ENCODE data around the gene ACOX1.

The ACOX1 gene

GRCh38 chr17:76022973-76023899 is 44.3 kb upstream of the ACOX1 start:
- no peaks in the 10 kb centered on the region for H3K36me3 ChIP-seq (ENCODE audit: control insufficient read depth in 2 of 2, insufficient read depth in 1 of 2, low read length in 2 of 2)
- peak; percentile 55; the same call in 1 of the 2 replicates for TF ChIP-seq ZNF600 (tag by site-specific recombination; IDR thresholded peaks at IDR 0.05)
- TF ChIP-seq KLF1 (tag by site-specific recombination; IDR thresholded peaks at IDR 0.05): no peak
- no peak overlapping the region for H3K27ac ChIP-seq (ENCODE audit: extremely low read depth, low read depth, low read length)
- H3K9me3 ChIP-seq (ENCODE audit: control insufficient read depth, insufficient read depth, low read depth, low read length): no peaks in the 10 kb centered on the region
- ChIA-PET CTCF (interaction anchor here (0.9 to 1.4 kb wide), 3 partner anchors 9 to 23 kb away, joined by 3 to 4 read pairs (median 3); no protein-coding TSS in a partner anchor), POLR2A (interaction anchor here (2.3 kb wide), 1 partner anchor 18 kb away, joined by 5 read pairs; no protein-coding TSS in a partner anchor)
- H3K4me1 ChIP-seq (ENCODE audit: control insufficient read depth, insufficient read depth, low read length): 0 out of 2 replicates have a peak, but pooled peaks cover 2% of the 10 kb centered on the region
- no peak overlapping the region for H3K4me3 ChIP-seq (ENCODE audit: low read depth, low read length)

GRCh38 chr17:76022285-76022684 is 43.3 kb upstream of the ACOX1 start:
- Histone ChIP-seq H3K4me1 (ENCODE audit: control insufficient read depth, insufficient read depth, low read length) (no peaks in the 10 kb centered on the region), H3K4me3 (ENCODE audit: low read depth, low read length) (no peak overlapping the region), H3K9me3 (ENCODE audit: control insufficient read depth, insufficient read depth, low read depth, low read length) (no peaks in the 10 kb centered on the region), H3K27ac (ENCODE audit: extremely low read depth, low read depth, low read length) (no peak overlapping the region), H3K36me3 (ENCODE audit: control insufficient read depth in 2 of 2, insufficient read depth in 1 of 2, low read length in 2 of 2) (no peaks in the 10 kb centered on the region)
- ChIA-PET CTCF (interaction anchor here (1.2 to 1.4 kb wide), 2 partner anchors 8 to 24 kb away, joined by 3 read pairs; no protein-coding TSS in a partner anchor), POLR2A (interaction anchor here (2.3 kb wide), 1 partner anchor 17 kb away, joined by 5 read pairs; no protein-coding TSS in a partner anchor)
- TF ChIP-seq KLF16 (tag by site-specific recombination; IDR thresholded peaks at IDR 0.05): no peak
- no peak for TF ChIP-seq ZNF777 (tag by site-specific recombination; IDR thresholded peaks at IDR 0.05; ENCODE audit: borderline replicate concordance)
- no peak for TF ChIP-seq INSM2 (tag by site-specific recombination; IDR thresholded peaks at IDR 0.05)
- TF ChIP-seq YY1 (tag by site-specific recombination; IDR thresholded peaks at IDR 0.05): no peak
- no peak for TF ChIP-seq ZNF18 (tag by site-specific recombination; IDR thresholded peaks at IDR 0.05)
- TF ChIP-seq ZNF558 (tag by site-specific recombination; IDR thresholded peaks at IDR 0.05): no peak

DNA sequence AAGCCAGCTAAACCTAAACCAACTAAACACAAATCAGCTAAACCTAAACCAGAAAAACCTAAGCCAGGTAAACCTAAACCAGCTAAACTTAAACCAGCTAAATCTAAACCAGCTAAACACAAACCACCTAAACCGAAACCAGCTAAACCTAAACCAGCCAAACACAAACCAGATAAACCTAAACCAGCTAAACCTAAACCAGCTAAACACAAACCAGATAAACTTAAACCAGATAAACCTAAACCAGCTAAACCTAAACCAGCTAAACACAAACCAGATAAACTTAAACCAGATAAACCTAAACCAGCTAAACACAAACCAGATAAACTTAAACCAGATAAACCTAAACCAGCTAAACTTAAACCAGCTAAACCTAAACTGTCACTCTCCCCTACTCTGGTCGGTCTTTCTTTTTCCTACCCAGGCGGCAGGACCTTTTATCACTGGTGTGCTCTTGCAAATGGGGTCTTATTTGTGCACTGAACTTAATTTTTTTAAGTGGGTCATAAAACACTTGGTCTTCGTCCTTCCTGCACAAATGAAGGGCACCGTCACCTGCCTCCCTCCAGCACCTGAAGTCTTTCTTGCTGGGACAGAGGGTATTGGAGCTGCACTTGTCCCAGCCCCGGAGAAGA is 41.0 kb upstream of the ACOX1 start:
- H3K27ac ChIP-seq (ENCODE audit: extremely low read depth, low read depth, low read length): no peak overlapping the region
- POLR2A ChIA-PET: interaction anchor here (1.3 to 2.5 kb wide), 2 partner anchors 10 to 52 kb away, joined by 6 to 9 read pairs; partner anchors contain the start of gene SRP68

GRCh38 chr17:76018801-76019200 is 39.8 kb upstream of the ACOX1 start:
- no peak overlapping the region for H3K4me3 ChIP-seq (ENCODE audit: low read depth, low read length)
- no peak overlapping the region for H3K27ac ChIP-seq (ENCODE audit: extremely low read depth, low read depth, low read length)
- H3K36me3 ChIP-seq (ENCODE audit: control insufficient read depth in 2 of 2, insufficient read depth in 1 of 2, low read length in 2 of 2): no peaks in the 10 kb centered on the region
- ChIA-PET POLR2A (interaction anchor here (1.3 to 2.5 kb wide), 2 partner anchors 11 to 53 kb away, joined by 6 to 9 read pairs; partner anchors contain the start of gene SRP68), CTCF (interaction anchor here (1.3 to 8.4 kb wide), 2 partner anchors 17 to 261 kb away, joined by 5 to 136 read pairs; partner anchors contain the start of gene CDK3)
- H3K9me3 ChIP-seq (ENCODE audit: control insufficient read depth, insufficient read depth, low read depth, low read length): no peaks in the 10 kb centered on the region
- no peaks in the 10 kb centered on the region for H3K4me1 ChIP-seq (ENCODE audit: control insufficient read depth, insufficient read depth, low read length)
- TF ChIP-seq BCL11B (tag by site-specific recombination; IDR thresholded peaks at IDR 0.05; ENCODE audit: low read depth): no peak
- TF ChIP-seq ZNF792 (tag by site-specific recombination; IDR thresholded peaks at IDR 0.05): no peak
- no peak for TF ChIP-seq KLF1 (tag by site-specific recombination; IDR thresholded peaks at IDR 0.05)
- no peak for TF ChIP-seq ZBTB49 (tag by site-specific recombination; IDR thresholded peaks at IDR 0.05; ENCODE audit: low read depth)
- TF ChIP-seq ZNF184 (tag by site-specific recombination; IDR thresholded peaks at IDR 0.05): no peak
- no peak for TF ChIP-seq ZNF521 (tag by site-specific recombination; IDR thresholded peaks at IDR 0.05)
- TF ChIP-seq ZNF596 (tag by site-specific recombination; IDR thresholded peaks at IDR 0.05): no peak
- no peak for TF ChIP-seq ZNF610 (tag by site-specific recombination; IDR thresholded peaks at IDR 0.05; ENCODE audit: borderline replicate concordance)
- no peak for TF ChIP-seq ZNF114 (tag by site-specific recombination; IDR thresholded peaks at IDR 0.05)
- no peak for TF ChIP-seq ZNF830 (tag by site-specific recombination; IDR thresholded peaks at IDR 0.05; ENCODE audit: low read depth)

More for the DNA sequence above, 41.0 kb upstream of the ACOX1 start:
- H3K4me1 ChIP-seq (ENCODE audit: control insufficient read depth, insufficient read depth, low read length): no peaks in the 10 kb centered on the region
- no peak overlapping the region for H3K4me3 ChIP-seq (ENCODE audit: low read depth, low read length)
- CTCF ChIA-PET: interaction anchor here (0.5 to 8.4 kb wide), 11 partner anchors 9 to 279 kb away, joined by 3 to 136 read pairs (median 3); partner anchors contain the start of gene CDK3
- TF ChIP-seq ZNF48 (tag by site-specific recombination; IDR thresholded peaks at IDR 0.05) (no peak), ZNF2 (tag by site-specific recombination; IDR thresholded peaks at IDR 0.05) (0 out of 2 replicates have a peak, but pooled peaks have one; percentile 29)
- H3K9me3 ChIP-seq (ENCODE audit: control insufficient read depth, insufficient read depth, low read depth, low read length): no peaks in the 10 kb centered on the region
- H3K36me3 ChIP-seq (ENCODE audit: control insufficient read depth in 2 of 2, insufficient read depth in 1 of 2, low read length in 2 of 2): no peaks in the 10 kb centered on the region

All from HEK293 (cell line).